Testis (tissue), 3 donors: ENCODE results near the gene C19orf25. TPM values are rescaled to one million over a fixed set of nuclear protein-coding genes. Genes with fewer than 3 reads are reported as not detected.
A peak's percentile ranks its signal among the peaks of the same experiment; 100 is the strongest.

Source experiments
- DNase-seq: peaks from one replicate; pipeline ENCODE4 v3.0.0-alpha.2; 2019
- H3K27ac ChIP-seq, 2 donors: fragments of 200-600 bp; sonication (generic); one replicate each; pipeline ENCODE4 v1.5.1; 2019
- H3K27me3 ChIP-seq: fragments of 200-600 bp; sonication (generic); one replicate; pipeline ENCODE4 v1.5.1; 2019
- H3K36me3 ChIP-seq: fragments of 200-600 bp; sonication (generic); one replicate; pipeline ENCODE4 v1.5.1; 2017; ENCODE audit warnings: low read depth; ENCODE audit errors: missing control alignments
- H3K4me1 ChIP-seq: fragments of 200-600 bp; sonication (generic); one replicate; pipeline ENCODE4 v1.5.1; 2019
- H3K4me3 ChIP-seq, 2 donors: fragments of 200-600 bp; sonication (generic); one replicate each; pipeline ENCODE4 v1.5.1; 2017 to 2019
- H3K9me3 ChIP-seq: fragments of 200-600 bp; sonication (generic); one replicate; pipeline ENCODE4 v1.5.1; 2017
- CTCF ChIP-seq, 3 experiments: fragments of 450-650 bp in 2 of 3; fragments of 200-600 bp in 1 of 3; sonication (generic) in 1 of 3; IDR thresholded peaks; one replicate each; pipeline ENCODE4 v1.5.1; 2016 to 2019; ENCODE audit warnings: antibody characterized with exemption in 3 of 3, mild to moderate bottlenecking in 2 of 3, moderate library complexity in 1 of 3
- POLR2A ChIP-seq: fragments of 450-650 bp; IDR thresholded peaks from one replicate; pipeline ENCODE4 v1.6.1; 2017; ENCODE audit warnings: antibody characterized with exemption, mild to moderate bottlenecking, moderate library complexity
- WGBS, 2 donors: methylation state at CpG; one replicate each; pipeline ENCODE4 v1.1.5; 2018; 5-methylcytosine and 5-hydroxymethylcytosine counted together
- intact Hi-C: fragments of 100-400 bp; cut with DNase I; formaldehyde crosslinking; loops from one replicate; pipeline ENCODE4 v1.15.1; 2023; ENCODE audit warnings: low total_unique reads
- polyA plus RNA-seq: library from polyadenylated mRNA; stranded (reverse); fragments of 350-450 nt; fragmentation: Illumina TruSeq; extraction: RNeasy Lipid Tissue Mini Kit (QIAGEN cat#74804); gene quantifications from one replicate; pipeline ENCODE4 v1.2.3, GENCODE V29; 2014; ENCODE audit warnings: low read depth, low replicate concordance; ENCODE audit not compliant: insufficient read depth
- total RNA-seq, 2 donors: library from RNA; depleted of rRNA; stranded (reverse); fragments of >200 nt; gene quantifications; one replicate each; pipeline ENCODE4 v1.2.3, GENCODE V29; 2016

Gene C19orf25
- total and polyA plus RNA-seq, 3 donors from 2014 or later, result 39.3 to 72.5 (median 55.4) TPM

GRCh38 chr19:1507192-1507660, 28.2 kb upstream of the C19orf25 start:
- intact Hi-C loops, result no loop called here
- Histone ChIP-seq H3K27ac (peak overlapping the region; percentile 84 to 89), H3K9me3 (no peaks in the 10 kb centered on the region), H3K27me3 (no peaks in the 10 kb centered on the region), H3K36me3 (no peaks in the 10 kb centered on the region), H3K4me1 (peaks cover 32% of the 10 kb centered on the region), H3K4me3 (peak overlapping the region in 1 of 2 donors; percentile 57)
- TF ChIP-seq CTCF (IDR thresholded peaks at IDR 0.05) (no peak), POLR2A (no peak)
- DNase-seq, result no peak
- 63 to 94% methylated on average over 2 to 23 of the region's 23 CpGs for WGBS, 2 donors

- no peak overlapping the region for H3K27ac ChIP-seq
Observed at GRCh38 chr19:1505991-1506881, 27.2 kb upstream of the C19orf25 start.

GRCh38 chr19:1505012-1505411, 26.0 kb upstream of the C19orf25 start:
- Histone ChIP-seq H3K27me3 (no peaks in the 10 kb centered on the region), H3K4me1 (peaks cover 21% of the 10 kb centered on the region), H3K27ac (no peak overlapping the region), H3K4me3 (no peak overlapping the region), H3K36me3 (no peaks in the 10 kb centered on the region), H3K9me3 (no peaks in the 10 kb centered on the region)
- WGBS, 2 donors, result 73 to 85% methylated on average over 8 of the region's 8 CpGs
- DNase-seq, result no peak
- no peak for TF ChIP-seq POLR2A
- no peak for TF ChIP-seq CTCF (IDR thresholded peaks at IDR 0.05)
- intact Hi-C loops, result no loop called here

More at GRCh38 chr19:1505991-1506881, 27.2 kb upstream of the C19orf25 start:
- Histone ChIP-seq H3K36me3 (no peaks in the 10 kb centered on the region), H3K4me3 (no peak overlapping the region), H3K4me1 (peaks cover 26% of the 10 kb centered on the region), H3K9me3 (no peaks in the 10 kb centered on the region), H3K27me3 (no peaks in the 10 kb centered on the region)
- DNase-seq, result no peak
- intact Hi-C loops, result no loop called here
- WGBS, 2 donors, result 90 to 96% methylated on average over 31 to 45 of the region's 45 CpGs
- TF ChIP-seq POLR2A (no peak), CTCF (IDR thresholded peaks at IDR 0.05) (no peak)

- no peak overlapping the region for H3K27ac ChIP-seq
- 53 to 64% methylated on average over 10 to 23 of the region's 23 CpGs for WGBS, 2 donors
- intact Hi-C loops, result no loop called here
Observed at GRCh38 chr19:1503925-1504773, 25.1 kb upstream of the C19orf25 start.

More at GRCh38 chr19:1503925-1504773, 25.1 kb upstream of the C19orf25 start:
- DNase-seq, result no peak
- Histone ChIP-seq H3K4me1 (peaks cover 21% of the 10 kb centered on the region), H3K9me3 (no peaks in the 10 kb centered on the region), H3K36me3 (no peaks in the 10 kb centered on the region), H3K4me3 (no peak overlapping the region), H3K27me3 (no peaks in the 10 kb centered on the region)
- TF ChIP-seq POLR2A, result no peak
- no peak for TF ChIP-seq CTCF (IDR thresholded peaks at IDR 0.05)
